Measurements from ENCODE around the gene PPRC1. TPM values are rescaled to one million over a fixed set of nuclear protein-coding genes. Genes with fewer than 3 reads are reported as not detected.
A peak's percentile ranks its signal among the peaks of the same experiment; 100 is the strongest.

The PPRC1 gene
- total and polyA plus RNA-seq, 7 donors: 4.2 to 39.9 (median 12.5) TPM

DNA sequence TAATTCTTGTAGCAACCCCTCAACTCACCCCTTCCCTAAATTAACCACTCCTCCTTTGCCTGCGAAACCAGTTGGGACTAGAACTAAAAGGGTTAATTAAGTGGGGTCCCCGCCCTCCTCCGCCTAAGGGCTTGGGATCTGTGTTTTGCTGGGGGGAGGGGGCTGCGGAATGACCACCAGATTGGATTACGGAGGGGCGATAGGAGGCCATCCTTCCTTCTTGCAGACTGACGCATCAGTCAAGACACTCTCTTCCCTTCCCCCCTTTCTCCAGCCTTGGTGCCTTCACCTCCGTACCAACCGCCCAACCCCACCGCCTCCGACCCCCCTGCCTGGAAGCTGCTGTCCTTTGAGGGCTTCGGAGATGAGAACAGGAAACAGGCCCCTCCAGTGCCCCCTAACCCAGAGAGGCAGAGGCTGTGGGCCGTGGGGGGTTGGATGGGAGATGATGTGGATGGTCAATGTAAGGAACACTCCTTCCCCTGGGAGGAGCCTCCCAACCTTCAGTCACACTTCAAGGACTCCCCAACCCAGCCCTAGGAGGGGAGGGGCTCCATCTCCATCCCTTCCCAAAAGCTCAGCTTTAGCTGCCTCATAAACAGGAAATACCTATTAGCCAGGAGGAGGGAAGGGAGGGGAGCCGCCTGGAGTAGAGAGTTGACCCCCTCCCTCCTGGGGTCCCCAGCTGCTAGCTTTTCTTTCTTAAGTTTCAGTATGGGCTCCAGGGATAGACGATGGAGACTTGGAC is 11.7 kb upstream of the PPRC1 start:
- H3K27ac ChIP-seq: peak overlapping the region; percentile 94 to 100 (median 100)
- no peaks in the 10 kb centered on the region for H3K9me3 ChIP-seq
- H3K36me3 ChIP-seq: no peaks in the 10 kb centered on the region
- intact Hi-C loops (cut with DNase I): loop anchor here (2.0 kb wide), 1 partner anchor 274 kb away; the partner anchor contains the start of gene NFKB2
- WGBS, 2 donors: 9 to 22% methylated on average over 15 of the region's 15 CpGs
- H3K4me1 ChIP-seq: peaks cover 0 to 51% (median 46%) of the 10 kb centered on the region in 4 donors
- H3K4me3 ChIP-seq: peak overlapping the region; percentile 87 to 94 (median 89)
- TF ChIP-seq POLR2AphosphoS5 (IDR thresholded peaks at IDR 0.05): peak; percentile 67 to 88 (median 80)
- no peak for TF ChIP-seq EP300 (IDR thresholded peaks at IDR 0.05)
- TF ChIP-seq POLR2A (IDR thresholded peaks at IDR 0.05): peak; percentile 60 to 74
- TF ChIP-seq, protein P1, sequence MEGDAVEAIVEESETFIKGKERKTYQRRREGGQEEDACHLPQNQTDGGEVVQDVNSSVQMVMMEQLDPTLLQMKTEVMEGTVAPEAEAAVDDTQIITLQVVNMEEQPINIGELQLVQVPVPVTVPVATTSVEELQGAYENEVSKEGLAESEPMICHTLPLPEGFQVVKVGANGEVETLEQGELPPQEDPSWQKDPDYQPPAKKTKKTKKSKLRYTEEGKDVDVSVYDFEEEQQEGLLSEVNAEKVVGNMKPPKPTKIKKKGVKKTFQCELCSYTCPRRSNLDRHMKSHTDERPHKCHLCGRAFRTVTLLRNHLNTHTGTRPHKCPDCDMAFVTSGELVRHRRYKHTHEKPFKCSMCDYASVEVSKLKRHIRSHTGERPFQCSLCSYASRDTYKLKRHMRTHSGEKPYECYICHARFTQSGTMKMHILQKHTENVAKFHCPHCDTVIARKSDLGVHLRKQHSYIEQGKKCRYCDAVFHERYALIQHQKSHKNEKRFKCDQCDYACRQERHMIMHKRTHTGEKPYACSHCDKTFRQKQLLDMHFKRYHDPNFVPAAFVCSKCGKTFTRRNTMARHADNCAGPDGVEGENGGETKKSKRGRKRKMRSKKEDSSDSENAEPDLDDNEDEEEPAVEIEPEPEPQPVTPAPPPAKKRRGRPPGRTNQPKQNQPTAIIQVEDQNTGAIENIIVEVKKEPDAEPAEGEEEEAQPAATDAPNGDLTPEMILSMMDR (IDR thresholded peaks at IDR 0.05): no peak
- no peaks in the 10 kb centered on the region for H3K27me3 ChIP-seq
- peak; percentile 96 for DNase-seq

DNA sequence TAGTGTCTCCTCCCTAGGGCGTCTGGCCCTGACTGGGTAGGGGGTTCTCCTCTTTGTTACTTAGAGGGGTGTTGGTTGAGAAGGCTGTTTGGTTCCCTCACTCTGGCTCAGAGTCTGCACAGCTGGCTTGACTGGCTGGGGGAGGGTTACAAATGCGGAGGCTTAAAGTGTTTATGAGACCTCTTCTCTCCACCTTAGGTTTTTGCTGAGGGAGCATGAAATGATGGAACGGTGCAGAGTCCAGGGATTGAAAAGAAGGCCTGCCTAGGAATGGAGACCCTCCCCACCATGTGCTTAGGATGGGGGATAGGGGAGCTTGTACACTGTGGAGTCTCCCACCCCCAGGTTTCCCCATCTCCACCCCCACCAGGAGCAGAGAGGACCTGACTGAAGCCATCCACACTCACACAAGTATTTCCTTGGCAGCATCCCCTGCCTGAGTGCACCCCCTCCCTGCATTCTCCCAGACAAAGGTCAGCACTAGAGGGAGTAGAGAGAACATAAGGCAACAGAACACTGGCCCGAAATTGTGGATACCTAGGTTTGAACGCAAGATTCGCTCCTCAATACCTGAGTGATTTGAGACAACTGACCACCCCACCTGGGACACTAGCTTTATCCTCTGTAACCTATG is 11.0 kb upstream of the PPRC1 start:
- Histone ChIP-seq H3K4me1 (peaks cover 0 to 44% (median 39%) of the 10 kb centered on the region in 4 donors), H3K9me3 (no peaks in the 10 kb centered on the region), H3K36me3 (no peaks in the 10 kb centered on the region), H3K27ac (peak overlapping the region; percentile 94 to 100 (median 100)), H3K4me3 (peak overlapping the region in 3 of 4 donors; percentile 87 to 94 (median 88)), H3K27me3 (no peaks in the 10 kb centered on the region)
- intact Hi-C loops (cut with DNase I): loop anchor here (2.0 kb wide), 1 partner anchor 273 kb away; the partner anchor contains the start of gene NFKB2
- TF ChIP-seq POLR2A (IDR thresholded peaks at IDR 0.05) (no peak), POLR2AphosphoS5 (IDR thresholded peaks at IDR 0.05) (peak in 2 of 4 donors; percentile 21)
- TF ChIP-seq, protein P1 (IDR thresholded peaks at IDR 0.05): peak in 2 of 4 experiments; percentile 20 to 26
- WGBS, 2 donors: 60 to 69% methylated on average over 6 of the region's 6 CpGs
- DNase-seq: peak; percentile 85

DNA sequence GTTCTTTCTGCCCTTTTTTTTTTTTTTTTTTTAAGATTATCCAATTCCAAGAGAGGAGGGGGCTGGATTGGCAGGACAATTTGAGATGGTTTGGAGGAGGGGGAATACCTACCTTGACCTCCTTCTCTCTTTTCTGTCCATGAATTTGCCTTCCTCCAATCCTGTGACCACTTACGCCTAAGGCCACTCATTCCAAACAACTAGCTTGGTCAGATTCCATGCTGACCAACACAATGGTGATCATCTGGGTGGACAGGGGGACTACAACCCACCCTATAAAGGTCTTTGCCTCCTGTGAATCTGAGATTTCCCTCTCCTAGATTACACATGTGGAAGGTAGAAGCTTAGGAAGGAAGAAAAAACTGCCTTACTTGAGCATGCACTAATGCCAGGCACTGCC is 10.4 kb upstream of the PPRC1 start:
- WGBS, 2 donors: 91 to 96% methylated on average over 1 of the region's 1 CpG

DNA sequence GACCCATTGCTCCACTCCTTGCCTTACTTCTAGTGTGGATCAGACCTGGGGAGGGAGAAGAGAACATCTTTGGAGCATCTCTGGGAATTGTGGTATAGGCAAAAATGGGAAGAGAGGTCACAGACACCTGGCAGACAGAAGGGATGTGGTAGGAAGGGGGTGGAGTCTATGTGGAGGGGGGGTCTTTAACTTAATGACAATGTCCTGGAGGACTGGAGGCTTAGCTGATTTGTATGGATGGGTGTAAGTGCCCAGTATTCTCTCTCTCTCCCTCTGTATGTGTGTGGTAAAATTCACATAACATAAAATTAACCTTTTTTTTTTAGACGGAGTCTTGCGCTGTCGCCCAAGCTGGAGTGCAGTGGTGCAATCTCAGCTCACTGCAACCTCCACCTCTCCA is 9.6 kb upstream of the PPRC1 start:
- H3K4me1 ChIP-seq: peaks cover 0 to 30% (median 25%) of the 10 kb centered on the region in 4 donors
- TF ChIP-seq POLR2A (IDR thresholded peaks at IDR 0.05) (no peak), EP300 (IDR thresholded peaks at IDR 0.05) (no peak), POLR2AphosphoS5 (IDR thresholded peaks at IDR 0.05) (no peak)
- TF ChIP-seq, protein P1 (IDR thresholded peaks at IDR 0.05): no peak
- H3K36me3 ChIP-seq: no peaks in the 10 kb centered on the region
- H3K27me3 ChIP-seq: no peaks in the 10 kb centered on the region
- H3K9me3 ChIP-seq: no peaks in the 10 kb centered on the region
- DNase-seq: no peak
- WGBS, 2 donors: 90 to 97% methylated on average over 3 of the region's 3 CpGs
- no peak overlapping the region for H3K4me3 ChIP-seq
- H3K27ac ChIP-seq: peak overlapping the region; percentile 94 to 100 (median 100)
- intact Hi-C loops (cut with DNase I): no loop called here

More for the DNA sequence above, 10.4 kb upstream of the PPRC1 start:
- H3K4me1 ChIP-seq: peaks cover 0 to 38% (median 33%) of the 10 kb centered on the region in 4 donors
- H3K27ac ChIP-seq: peak overlapping the region; percentile 94 to 100 (median 100)
- H3K9me3 ChIP-seq: no peaks in the 10 kb centered on the region
- H3K36me3 ChIP-seq: no peaks in the 10 kb centered on the region
- H3K4me3 ChIP-seq: no peak overlapping the region
- no peak for DNase-seq
- intact Hi-C loops (cut with DNase I): no loop called here
- TF ChIP-seq POLR2A (IDR thresholded peaks at IDR 0.05) (no peak), EP300 (IDR thresholded peaks at IDR 0.05) (no peak), POLR2AphosphoS5 (IDR thresholded peaks at IDR 0.05) (no peak)
- TF ChIP-seq, protein P1 (IDR thresholded peaks at IDR 0.05): no peak
- no peaks in the 10 kb centered on the region for H3K27me3 ChIP-seq

All from sigmoid colon (tissue), 7 donors.